Heart left ventricle (tissue), 13 donors: ENCODE results near the gene TBCK.

Experiments used
- POLR2A ChIP-seq, 2 donors: fragments of 450-650 bp; IDR thresholded peaks; one replicate each; pipeline ENCODE4 v1.6.1; 2017; ENCODE audit warnings: antibody characterized with exemption in 2 of 2, mild to moderate bottlenecking in 2 of 2, moderate library complexity in 2 of 2
- TF ChIP-seq, protein P1 (sequence below), 12 donors: fragments of 200-600 bp; sonication (generic) in 4 of 12; IDR thresholded peaks; one replicate each; pipeline versions ENCODE4 v1.5.0 to v1.8.0; 2018 to 2022; ENCODE audit warnings: antibody characterized with exemption in 12 of 12, mild to moderate bottlenecking in 5 of 12
- donor health status: ischemic (EF 13 %, LVEDD 7.1; RV severe dilation, severe dysfunction).
- donor health status: DM: no; HTN: yes; CAD: no.
- donor health status: DM: no; HTN: no; CAD: no.
- donor health status: ischemic (EF 25% LVEDD 6.9; RV normal size, moderate dysfunction).
- donor health status: ischemic (EF 25% LVEDD 5.7; RV mildly dilated, moderate dysfunction).
- donor health status: ischemic (EF 35%, LVEDD 5.7; RV mildly dilated, moderate dysfunction).
- donor health status: nonischemic (EF 11% LVEDD 7.7; RV severe dilation, severe dysfunction).
- donor health status: DM: yes; HTN: yes; CAD: no.
- donor health status: PGD.
- donor health status: ischemic (EF 29% LVEDD 5.4; RV normal size, mild dysfunction).
- donor health status: nonischemic (EF 23%, LVEDD 6.1; RV moderate dilation, normal function).

DNA sequence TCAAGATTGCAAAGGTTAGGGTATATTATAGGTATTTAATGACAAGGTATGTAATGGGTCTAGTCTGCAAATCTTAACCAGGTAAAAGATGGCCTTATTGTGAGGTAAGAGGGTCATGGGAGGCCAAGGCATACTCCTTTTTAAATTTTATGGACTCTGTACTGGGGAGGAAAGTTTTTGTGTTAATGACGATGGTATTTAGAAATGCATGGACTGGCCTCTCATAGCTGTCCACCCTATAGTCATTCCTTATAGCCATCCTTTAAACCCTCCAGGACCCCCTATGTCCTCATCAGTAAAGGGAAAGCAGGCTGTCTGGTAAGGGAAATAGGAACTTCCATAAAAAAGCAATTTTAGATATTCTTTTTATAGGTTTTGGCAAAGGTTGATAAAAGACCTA is 1.8 kb upstream of the TBCK start:
- TF ChIP-seq, protein P1, sequence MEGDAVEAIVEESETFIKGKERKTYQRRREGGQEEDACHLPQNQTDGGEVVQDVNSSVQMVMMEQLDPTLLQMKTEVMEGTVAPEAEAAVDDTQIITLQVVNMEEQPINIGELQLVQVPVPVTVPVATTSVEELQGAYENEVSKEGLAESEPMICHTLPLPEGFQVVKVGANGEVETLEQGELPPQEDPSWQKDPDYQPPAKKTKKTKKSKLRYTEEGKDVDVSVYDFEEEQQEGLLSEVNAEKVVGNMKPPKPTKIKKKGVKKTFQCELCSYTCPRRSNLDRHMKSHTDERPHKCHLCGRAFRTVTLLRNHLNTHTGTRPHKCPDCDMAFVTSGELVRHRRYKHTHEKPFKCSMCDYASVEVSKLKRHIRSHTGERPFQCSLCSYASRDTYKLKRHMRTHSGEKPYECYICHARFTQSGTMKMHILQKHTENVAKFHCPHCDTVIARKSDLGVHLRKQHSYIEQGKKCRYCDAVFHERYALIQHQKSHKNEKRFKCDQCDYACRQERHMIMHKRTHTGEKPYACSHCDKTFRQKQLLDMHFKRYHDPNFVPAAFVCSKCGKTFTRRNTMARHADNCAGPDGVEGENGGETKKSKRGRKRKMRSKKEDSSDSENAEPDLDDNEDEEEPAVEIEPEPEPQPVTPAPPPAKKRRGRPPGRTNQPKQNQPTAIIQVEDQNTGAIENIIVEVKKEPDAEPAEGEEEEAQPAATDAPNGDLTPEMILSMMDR (IDR thresholded peaks at IDR 0.05): no peak
- no peak for TF ChIP-seq POLR2A (IDR thresholded peaks at IDR 0.05)
